HG02571 (cell line): ENCODE results near the gene ITGB2.

Source experiments
- ATAC-seq: cut with Tn5 transposase; IDR thresholded peaks from one replicate; pipeline ENCODE4 v1.9.1; 2021; ENCODE audit warnings: mild to moderate bottlenecking, moderate library complexity; ENCODE audit not compliant: unreplicated experiment

Gene ITGB2

DNA sequence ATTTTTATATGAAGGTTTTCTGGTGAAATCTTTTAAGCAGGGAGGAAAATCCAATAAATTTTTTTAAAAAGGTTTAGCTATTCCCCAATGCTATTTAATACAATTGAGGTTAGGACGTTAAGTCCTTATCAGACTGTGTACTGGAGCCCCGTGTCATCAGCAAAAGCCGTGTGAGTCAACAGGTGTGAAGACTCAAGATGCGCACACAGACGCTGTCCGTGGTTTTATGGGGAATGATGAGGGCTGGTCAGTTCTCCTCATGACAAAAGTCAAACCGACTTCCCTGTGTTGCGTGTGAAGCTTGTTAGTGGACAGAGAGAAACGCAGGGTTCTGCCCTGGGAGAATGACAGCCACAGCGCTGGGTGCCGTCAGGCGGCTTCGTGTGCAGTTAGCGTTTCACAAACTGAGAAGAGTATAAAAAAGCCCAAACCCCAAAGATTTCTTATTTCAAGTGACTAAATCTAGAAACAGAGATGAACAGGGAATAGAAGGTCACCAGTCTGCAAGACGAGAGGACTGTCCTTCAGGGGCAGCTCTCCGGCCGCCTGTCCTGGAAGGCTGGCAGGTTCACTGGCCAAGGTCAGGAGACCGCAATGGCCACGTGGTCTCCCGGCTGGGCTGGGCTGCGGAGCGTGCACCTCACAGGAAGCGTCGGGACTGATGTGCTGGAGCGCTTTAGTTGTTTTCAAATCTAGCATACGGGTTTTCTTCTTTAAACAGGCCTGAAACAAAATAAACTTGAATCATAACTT, 69.6 kb downstream of the ITGB2 start:
- ATAC-seq, result no peak

- no peak for ATAC-seq
These were observed 70.4 kb downstream of the ITGB2 start for GRCh38 chr21:44850208-44850800.

- ATAC-seq, result no peak
These were observed 71.0 kb downstream of the ITGB2 start for GRCh38 chr21:44849616-44850130.

- ATAC-seq, result no peak
These were observed 71.7 kb downstream of the ITGB2 start for GRCh38 chr21:44848821-44849521.

GRCh38 chr21:44847261-44848056, 73.2 kb downstream of the ITGB2 start:
- no peak for ATAC-seq

GRCh38 chr21:44846485-44847260, 74.0 kb downstream of the ITGB2 start:
- no peak for ATAC-seq

DNA sequence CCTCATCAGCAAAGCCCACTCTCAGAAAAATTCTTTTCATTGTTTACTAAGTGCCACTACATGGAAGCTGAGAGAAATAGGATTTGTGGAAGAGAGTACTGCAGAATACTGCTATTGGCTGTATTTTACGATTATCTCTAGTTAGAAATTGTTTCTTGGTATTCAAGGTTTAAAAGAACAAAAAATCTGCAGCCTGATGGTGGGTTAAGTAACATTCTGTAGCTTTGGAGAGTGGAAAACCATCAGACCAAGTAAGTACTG, 74.5 kb downstream of the ITGB2 start:
- no peak for ATAC-seq

- no peak for ATAC-seq
These were observed 75.1 kb downstream of the ITGB2 start for GRCh38 chr21:44845418-44846223.

GRCh38 chr21:44844256-44844655, 76.4 kb downstream of the ITGB2 start:
- no peak for ATAC-seq

- no peak for ATAC-seq
These were observed 77.8 kb downstream of the ITGB2 start for GRCh38 chr21:44842721-44843445.

DNA sequence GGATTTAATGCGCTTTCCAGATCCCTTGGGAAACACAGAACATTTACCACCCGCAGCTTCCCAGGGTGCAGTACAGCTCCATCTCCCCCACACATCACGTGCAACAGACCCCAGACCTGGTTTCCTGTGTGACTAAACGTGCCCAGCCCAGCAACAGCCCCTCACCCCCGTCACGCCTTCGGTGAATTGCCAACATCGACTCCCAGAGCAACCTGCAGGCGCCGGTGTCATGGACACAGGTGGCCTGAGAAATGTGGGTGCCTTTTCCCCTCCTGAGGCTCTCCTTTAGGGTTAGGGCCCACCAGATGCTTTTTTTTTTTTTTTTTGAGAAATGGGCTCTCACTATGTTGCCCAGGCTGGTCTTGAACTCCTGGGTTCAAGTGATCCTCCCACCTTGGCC, 78.6 kb downstream of the ITGB2 start:
- no peak for ATAC-seq

GRCh38 chr21:44840771-44841170, 79.9 kb downstream of the ITGB2 start:
- ATAC-seq, result no peak

- ATAC-seq, result no peak
These were observed 81.7 kb downstream of the ITGB2 start for GRCh38 chr21:44838951-44839350.

- no peak for ATAC-seq
These were observed 82.4 kb downstream of the ITGB2 start for GRCh38 chr21:44838039-44838895.

DNA sequence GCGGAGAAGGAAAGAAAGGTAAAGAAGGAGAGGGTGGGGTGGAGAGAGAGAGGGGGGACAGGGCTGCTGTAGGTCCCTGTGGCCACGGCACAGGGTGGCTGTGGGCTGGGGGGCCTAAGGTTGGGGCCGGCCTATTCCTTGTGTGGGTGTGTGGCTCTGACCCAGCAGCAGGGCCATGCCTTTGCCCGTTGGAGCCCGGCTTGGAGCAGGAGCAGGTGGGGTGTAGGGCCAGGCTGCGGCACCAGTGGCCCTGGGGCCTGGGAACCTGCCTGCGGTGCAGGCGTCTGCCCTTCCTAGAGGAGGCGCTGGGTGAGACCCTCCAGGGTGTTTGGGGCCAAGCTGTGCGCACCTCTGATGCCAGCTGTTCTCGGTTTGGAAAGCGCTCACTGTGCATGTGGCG, 83.2 kb downstream of the ITGB2 start:
- ATAC-seq, result no peak

DNA sequence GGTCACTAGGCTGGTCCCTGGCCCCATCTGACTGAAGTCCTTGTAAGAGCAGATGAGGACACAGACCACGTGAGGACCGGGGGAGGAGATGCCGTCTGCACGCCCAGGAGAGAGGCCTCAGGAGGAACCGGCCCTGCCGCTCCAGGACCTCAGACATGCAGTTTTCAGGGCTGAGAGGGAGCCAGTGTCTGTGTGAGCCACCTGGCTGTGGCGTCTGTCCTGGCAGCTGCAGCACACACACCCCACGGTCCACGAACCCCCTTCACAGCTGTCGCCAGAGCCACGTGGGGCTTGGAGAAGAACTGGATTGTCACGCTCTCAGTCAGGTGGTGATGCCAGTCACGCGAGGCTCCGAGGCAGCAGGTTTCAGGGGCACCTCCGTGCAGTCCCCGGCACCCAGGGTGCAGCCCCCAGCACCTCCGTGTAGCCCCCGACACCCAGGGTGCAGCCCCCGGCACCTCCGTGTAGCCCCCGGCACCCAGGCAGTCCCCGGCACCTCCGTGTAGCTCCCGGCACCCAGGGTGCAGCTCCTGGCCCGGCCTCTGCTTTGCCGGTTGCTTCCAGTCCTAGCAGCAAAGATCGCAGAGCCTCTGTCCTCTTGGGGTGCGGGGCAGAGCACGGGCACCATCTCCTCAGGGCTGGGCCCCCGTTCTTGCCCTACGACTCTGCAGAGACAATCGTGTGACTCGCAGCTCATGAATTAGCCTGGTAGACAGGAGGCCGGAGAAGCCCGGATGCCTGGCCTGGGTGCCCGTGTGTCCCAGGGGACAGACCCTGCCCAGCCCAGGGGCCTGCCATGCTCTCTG, 83.8 kb downstream of the ITGB2 start:
- ATAC-seq, result no peak

- no peak for ATAC-seq
These were observed 84.4 kb downstream of the ITGB2 start for GRCh38 chr21:44836349-44836665.
